Kidney epithelial cell (primary cell): ENCODE data around the gene SLC12A4. TPM values are rescaled to one million over a fixed set of nuclear protein-coding genes. Genes with fewer than 3 reads are reported as not detected.
"Not testable (repeated sequence)": the region's sequence is repeated elsewhere in the genome, so short reads cannot be mapped to it uniquely, and the experiment has no call there.

Experiments used
- DNase-seq: peaks from one replicate; pipeline ENCODE4 v3.0.0-alpha.2; 2010; ENCODE audit warnings: low read depth
- H3K27me3 ChIP-seq: 2 replicates; pipeline ENCODE4 v1.6.0; 2011; ENCODE audit warnings: low read length; ENCODE audit not compliant: control insufficient read depth, insufficient read depth
- H3K36me3 ChIP-seq: 2 replicates; pipeline ENCODE4 v1.5.1; 2011; ENCODE audit warnings: low read length; ENCODE audit not compliant: control insufficient read depth, insufficient read depth
- H3K4me3 ChIP-seq: 2 replicates; pipeline ENCODE4 v1.5.1; 2011; ENCODE audit warnings: low read depth, mild to moderate bottlenecking, control low read depth, low read length
- total RNA-seq: library from RNA; depleted of rRNA; stranded (reverse); fragments of >200 nt; gene quantifications from 2 replicates; pipeline ENCODE4 v1.2.3, GENCODE V29; 2015
- TF ChIP-seq, protein P1 (sequence below): IDR thresholded peaks from 2 replicates; pipeline ENCODE4 v1.5.1; 2011; ENCODE audit warnings: mild to moderate bottlenecking, moderate library complexity, low read length, control low read depth, inconsistent platforms; ENCODE audit not compliant: insufficient read depth, poor library complexity, severe bottlenecking

The SLC12A4 gene
- total RNA-seq, 1 donor from 2014 or later, result 36.6 TPM

DNA sequence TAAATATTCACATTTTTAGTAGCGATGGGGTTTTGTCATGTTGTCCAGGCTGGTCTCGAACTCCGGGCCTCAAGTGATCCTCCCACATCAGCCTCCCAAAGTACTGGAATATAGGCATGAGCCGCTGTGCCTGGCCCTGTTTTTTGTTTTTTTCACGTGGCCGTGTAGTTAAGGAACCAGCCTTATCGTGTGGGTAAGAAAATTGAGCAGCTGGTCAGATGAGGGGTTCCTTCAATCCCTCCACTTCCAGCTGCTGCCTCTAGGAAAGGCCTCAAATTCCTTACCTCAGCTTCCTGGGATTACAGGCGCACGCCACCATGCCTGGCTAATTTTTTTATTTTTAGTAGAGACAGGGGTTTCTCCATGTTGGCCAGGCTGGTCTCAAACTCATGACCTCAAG, 36.8 kb upstream of the SLC12A4 start:
- TF ChIP-seq, protein P1, sequence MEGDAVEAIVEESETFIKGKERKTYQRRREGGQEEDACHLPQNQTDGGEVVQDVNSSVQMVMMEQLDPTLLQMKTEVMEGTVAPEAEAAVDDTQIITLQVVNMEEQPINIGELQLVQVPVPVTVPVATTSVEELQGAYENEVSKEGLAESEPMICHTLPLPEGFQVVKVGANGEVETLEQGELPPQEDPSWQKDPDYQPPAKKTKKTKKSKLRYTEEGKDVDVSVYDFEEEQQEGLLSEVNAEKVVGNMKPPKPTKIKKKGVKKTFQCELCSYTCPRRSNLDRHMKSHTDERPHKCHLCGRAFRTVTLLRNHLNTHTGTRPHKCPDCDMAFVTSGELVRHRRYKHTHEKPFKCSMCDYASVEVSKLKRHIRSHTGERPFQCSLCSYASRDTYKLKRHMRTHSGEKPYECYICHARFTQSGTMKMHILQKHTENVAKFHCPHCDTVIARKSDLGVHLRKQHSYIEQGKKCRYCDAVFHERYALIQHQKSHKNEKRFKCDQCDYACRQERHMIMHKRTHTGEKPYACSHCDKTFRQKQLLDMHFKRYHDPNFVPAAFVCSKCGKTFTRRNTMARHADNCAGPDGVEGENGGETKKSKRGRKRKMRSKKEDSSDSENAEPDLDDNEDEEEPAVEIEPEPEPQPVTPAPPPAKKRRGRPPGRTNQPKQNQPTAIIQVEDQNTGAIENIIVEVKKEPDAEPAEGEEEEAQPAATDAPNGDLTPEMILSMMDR, result no peak
- no peak for DNase-seq
- Histone ChIP-seq H3K27me3 (no peaks in the 10 kb centered on the region), H3K36me3 (no peaks in the 10 kb centered on the region), H3K4me3 (no peak overlapping the region)

DNA sequence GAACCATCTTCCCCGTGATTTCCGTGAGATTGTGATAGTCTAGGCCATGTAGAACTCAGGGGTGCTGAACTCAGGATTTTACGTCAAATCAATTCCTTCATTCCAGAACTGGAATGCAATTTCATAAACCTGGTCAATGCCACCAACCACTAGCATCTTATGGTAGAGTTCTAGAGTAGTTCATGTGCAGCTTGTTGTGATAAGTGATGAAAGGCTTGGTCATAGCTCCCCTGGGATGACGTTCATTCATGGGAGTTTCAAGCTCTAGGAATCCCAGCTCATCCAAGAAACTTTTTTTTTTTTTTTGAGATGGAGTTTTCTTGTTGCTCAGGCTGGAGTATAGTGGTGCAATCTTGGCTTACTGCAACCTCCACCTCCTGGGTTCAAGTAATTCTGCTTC, 34.6 kb upstream of the SLC12A4 start:
- TF ChIP-seq, protein P1, result no peak
- Histone ChIP-seq H3K36me3 (no peaks in the 10 kb centered on the region), H3K4me3 (no peak overlapping the region), H3K27me3 (no peaks in the 10 kb centered on the region)
- DNase-seq, result no peak

DNA sequence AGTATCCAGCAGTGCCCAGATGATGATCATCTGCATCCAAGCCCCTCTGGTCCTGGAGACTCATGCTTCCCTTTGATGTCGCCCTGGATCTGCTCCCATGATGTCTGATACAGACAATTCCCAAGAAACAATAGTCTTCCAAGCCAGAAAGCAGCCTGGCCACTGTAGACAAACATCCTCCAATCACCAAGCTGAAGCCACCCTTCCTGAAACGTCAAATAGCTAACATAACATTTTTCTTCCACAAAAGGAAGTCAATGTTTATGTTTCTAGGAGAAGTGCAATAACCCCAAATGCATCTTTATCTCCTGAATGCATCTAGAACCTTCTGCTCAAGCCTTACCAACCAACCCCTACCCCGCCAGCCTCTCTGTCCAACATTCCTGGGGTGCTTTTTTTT, 32.0 kb upstream of the SLC12A4 start:
- H3K4me3 ChIP-seq, result no peak overlapping the region
- no peaks in the 10 kb centered on the region for H3K36me3 ChIP-seq
- no peak for DNase-seq
- H3K27me3 ChIP-seq, result no peaks in the 10 kb centered on the region
- TF ChIP-seq, protein P1, result no peak

DNA sequence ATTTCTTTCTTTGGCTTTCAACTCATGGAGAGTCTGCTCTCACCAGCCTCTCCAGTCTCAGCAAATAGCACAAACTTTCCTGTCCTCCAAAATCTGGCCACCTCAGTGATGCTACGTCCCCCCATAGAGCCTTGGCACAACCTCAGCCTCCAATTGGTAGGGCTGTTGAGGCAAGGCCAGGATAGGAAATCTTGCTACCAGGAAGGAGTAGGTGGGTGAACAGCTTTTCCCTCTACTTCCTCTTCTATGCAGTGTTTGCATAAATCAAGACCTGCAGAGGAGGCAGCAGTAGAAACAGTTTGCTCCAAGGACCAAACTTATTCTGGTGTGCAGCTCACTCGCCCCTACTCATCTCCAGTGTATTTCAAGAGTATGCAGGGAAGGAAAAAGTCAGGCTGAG, 31.5 kb upstream of the SLC12A4 start:
- Histone ChIP-seq H3K27me3 (no peaks in the 10 kb centered on the region), H3K4me3 (no peak overlapping the region), H3K36me3 (no peaks in the 10 kb centered on the region)
- TF ChIP-seq, protein P1, result no peak
- no peak for DNase-seq

DNA sequence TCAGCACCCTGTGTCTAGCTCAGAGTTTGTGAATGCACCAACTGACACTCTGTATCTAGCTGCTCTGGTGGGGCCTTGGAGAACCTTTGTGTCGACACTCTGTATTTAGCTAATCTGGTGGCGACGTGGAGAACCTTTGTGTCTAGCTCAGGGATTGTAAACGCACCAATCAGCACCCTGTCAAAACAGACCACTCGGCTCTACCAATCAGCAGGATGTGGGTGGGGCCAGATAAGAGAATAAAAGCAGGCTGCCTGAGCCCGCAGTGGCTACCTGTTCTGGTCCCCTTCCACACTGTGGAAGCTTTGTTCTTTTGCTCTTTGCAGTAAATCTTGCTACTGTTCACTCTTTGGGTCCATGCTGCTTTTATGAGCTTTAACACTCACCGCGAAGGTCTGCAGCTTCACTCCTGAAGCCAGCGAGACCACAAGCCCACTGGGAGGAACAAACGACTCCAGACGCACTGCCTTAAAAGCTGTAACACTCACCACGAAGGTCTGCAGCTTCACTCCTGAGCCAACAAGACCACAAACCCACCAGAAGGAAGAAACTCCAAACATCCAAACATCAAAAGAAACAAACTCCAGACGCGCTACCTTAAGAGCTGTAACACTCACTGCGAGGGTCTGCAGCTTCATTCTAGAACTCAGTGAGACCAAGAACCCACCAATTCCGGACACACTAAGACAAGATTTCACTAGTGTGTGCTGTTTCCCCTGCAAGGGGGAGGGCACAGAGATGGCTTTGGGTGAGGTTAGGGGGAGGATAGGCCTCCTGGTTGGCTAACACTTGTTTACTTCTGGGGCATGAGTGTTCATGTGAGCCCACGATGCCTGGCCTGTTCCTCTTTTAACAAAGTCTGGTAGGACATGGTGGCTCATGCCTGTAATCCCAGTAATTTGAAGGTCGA, 30.6 kb upstream of the SLC12A4 start, which contains the start of gene DPEP2:
Gene DPEP2, minus strand, starts transcription at position 706 of the 910 bp plus-strand sequence. CDS start 6,272 bp downstream, outside the sequence.
- not testable (repeated sequence) for H3K4me3 ChIP-seq, H3K27me3 ChIP-seq, H3K36me3 ChIP-seq, DNase-seq

DNA sequence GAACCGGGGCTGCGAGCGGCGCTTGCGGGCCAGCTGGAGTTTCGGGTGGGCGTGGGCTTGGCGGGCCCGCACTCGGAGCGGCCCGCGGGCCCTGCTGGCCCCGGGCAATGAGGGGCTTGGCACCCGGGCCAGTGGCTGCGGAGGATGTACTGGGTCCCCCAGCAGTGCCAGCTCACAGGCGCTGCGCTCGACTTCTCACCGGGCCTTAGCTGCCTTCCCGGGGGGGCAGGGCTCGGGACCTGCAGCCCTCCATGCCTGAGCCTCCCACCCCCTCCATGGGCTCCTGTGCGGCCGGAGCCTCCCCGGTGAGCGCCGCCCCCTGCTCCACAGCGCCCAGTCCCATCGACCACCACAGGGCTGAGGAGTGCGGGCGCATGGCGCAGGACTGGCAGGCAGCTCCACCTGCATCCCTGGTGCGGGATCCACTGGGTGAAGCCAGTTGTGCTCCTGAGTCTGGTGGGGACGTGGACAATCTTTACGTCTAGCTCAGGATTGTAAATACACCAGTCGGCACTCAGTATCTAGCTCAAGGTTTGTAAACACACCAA, 29.9 kb upstream of the SLC12A4 start:
- H3K27me3 ChIP-seq, H3K4me3 ChIP-seq, DNase-seq, H3K36me3 ChIP-seq: not testable (repeated sequence)
